SU-DHL-6 (cell line): Measurements from ENCODE around the gene RUSC2.

Source experiments
- EZH2phosphoT487 ChIP-seq: fragments of 200-600 bp; sonication (generic), shearing (Covaris generic); conservative IDR thresholded peaks from 2 replicates; pipeline ENCODE4 v1.6.1; 2018; ENCODE audit warnings: mild to moderate bottlenecking, antibody characterized with exemption, low read length, moderate library complexity, mixed read lengths
- TF ChIP-seq, protein P1 (sequence below): fragments of 200-600 bp; sonication (generic); IDR thresholded peaks from one replicate; pipeline ENCODE4 v1.5.1; 2017; ENCODE audit warnings: antibody characterized with exemption, mild to moderate bottlenecking, low read length, moderate library complexity; ENCODE audit not compliant: insufficient read depth, poor library complexity, severe bottlenecking

DNA sequence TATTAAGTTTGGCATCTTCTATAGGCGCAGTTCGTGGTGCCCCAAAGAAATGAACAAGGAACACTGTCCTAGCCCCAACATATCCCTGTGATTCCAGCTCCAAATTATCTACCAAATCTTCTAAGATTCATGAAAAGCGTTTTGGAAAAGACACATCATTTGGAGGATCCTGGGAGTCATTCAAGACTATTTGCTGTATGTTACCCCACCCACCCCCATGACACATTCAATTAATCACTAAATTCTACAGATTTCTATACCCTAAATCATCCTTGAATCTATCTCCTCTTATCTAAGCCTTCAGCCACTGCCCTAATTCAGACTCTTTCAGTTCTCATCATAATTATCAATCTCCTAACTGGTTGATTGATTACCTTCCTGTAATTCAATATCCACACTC, 5.5 kb upstream of the RUSC2 start:
- TF ChIP-seq, protein P1, sequence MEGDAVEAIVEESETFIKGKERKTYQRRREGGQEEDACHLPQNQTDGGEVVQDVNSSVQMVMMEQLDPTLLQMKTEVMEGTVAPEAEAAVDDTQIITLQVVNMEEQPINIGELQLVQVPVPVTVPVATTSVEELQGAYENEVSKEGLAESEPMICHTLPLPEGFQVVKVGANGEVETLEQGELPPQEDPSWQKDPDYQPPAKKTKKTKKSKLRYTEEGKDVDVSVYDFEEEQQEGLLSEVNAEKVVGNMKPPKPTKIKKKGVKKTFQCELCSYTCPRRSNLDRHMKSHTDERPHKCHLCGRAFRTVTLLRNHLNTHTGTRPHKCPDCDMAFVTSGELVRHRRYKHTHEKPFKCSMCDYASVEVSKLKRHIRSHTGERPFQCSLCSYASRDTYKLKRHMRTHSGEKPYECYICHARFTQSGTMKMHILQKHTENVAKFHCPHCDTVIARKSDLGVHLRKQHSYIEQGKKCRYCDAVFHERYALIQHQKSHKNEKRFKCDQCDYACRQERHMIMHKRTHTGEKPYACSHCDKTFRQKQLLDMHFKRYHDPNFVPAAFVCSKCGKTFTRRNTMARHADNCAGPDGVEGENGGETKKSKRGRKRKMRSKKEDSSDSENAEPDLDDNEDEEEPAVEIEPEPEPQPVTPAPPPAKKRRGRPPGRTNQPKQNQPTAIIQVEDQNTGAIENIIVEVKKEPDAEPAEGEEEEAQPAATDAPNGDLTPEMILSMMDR, result no peak
- TF ChIP-seq EZH2phosphoT487, result no peak
